Measurements from ENCODE around the gene CYP2D6.

DNA sequence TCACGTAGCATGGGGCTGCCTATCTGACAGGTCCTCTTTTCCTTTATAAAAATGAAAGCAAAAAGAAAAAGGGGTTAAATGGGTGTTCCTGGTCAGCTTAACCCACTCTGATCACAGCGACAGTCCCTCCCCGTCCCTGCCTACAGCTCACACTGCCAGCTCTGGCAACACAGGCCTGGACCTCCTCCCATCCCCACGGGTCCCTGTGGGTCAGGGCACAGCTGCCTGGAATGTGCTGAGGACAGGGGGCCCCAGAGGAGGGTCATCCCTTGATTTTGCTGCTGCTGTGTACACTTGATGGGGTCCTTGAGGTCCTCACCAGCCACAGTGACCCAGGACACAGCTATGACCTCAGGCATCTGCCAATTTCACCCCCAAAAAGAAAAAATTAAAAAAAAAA, 29.6 kb upstream of the CYP2D6 start:
- no peak for TF ChIP-seq EZH2 (IDR thresholded peaks at IDR 0.05; ENCODE audit: low read depth)
- TF ChIP-seq, protein P1, sequence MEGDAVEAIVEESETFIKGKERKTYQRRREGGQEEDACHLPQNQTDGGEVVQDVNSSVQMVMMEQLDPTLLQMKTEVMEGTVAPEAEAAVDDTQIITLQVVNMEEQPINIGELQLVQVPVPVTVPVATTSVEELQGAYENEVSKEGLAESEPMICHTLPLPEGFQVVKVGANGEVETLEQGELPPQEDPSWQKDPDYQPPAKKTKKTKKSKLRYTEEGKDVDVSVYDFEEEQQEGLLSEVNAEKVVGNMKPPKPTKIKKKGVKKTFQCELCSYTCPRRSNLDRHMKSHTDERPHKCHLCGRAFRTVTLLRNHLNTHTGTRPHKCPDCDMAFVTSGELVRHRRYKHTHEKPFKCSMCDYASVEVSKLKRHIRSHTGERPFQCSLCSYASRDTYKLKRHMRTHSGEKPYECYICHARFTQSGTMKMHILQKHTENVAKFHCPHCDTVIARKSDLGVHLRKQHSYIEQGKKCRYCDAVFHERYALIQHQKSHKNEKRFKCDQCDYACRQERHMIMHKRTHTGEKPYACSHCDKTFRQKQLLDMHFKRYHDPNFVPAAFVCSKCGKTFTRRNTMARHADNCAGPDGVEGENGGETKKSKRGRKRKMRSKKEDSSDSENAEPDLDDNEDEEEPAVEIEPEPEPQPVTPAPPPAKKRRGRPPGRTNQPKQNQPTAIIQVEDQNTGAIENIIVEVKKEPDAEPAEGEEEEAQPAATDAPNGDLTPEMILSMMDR (conservative IDR thresholded peaks at IDR 0.05): no peak
